HCT116 (cell line): ENCODE measurements around the gene DMD. TPM values are rescaled to one million over a fixed set of nuclear protein-coding genes. Genes with fewer than 3 reads are reported as not detected.

Experiments
- ATAC-seq: fragments of 200-7000 bp; cut with Tn5 transposase; 2 replicates; pipeline ENCODE4 v1.9.1; 2020; ENCODE audit warnings: mild to moderate bottlenecking, moderate library complexity
- BruUV-seq: library from RNA; stranded (reverse); fragments of 400-500 nt; replicated peaks from 2 replicates; lab custom pipeline; 2021; lab: Mats Ljungman, UMichigan
- CTCF ChIA-PET: fragments of 300-600 bp; sonication (Branson Sonifier 250); formaldehyde crosslinking; loops from one replicate; lab custom pipeline; 2021; ENCODE audit warnings: antibody characterized with exemption; lab: Charles Lee
- POLR2A ChIA-PET: fragments of 300-600, 350-600 bp; sonication (Branson Sonifier 250); formaldehyde crosslinking; loops from one replicate; lab custom pipeline; 2021; ENCODE audit warnings: antibody characterized with exemption; lab: Charles Lee
- RAD21 ChIA-PET, 2 experiments: fragments of 300-600 bp; sonication (Branson Sonifier 250); formaldehyde crosslinking; loops; one replicate each; lab custom pipeline; 2023; ENCODE audit warnings: low total read pairs in 2 of 2; ENCODE audit not compliant: uncharacterized antibody in 2 of 2, unreplicated experiment in 2 of 2, low non-redundant PET in 1 of 2; lab: Charles Lee
- DNase-seq: peaks from one replicate; pipeline ENCODE4 v3.0.0-alpha.2; 2010; ENCODE audit warnings: low read depth, low spot score
- H2AFZ ChIP-seq: fragments of 200-600 bp; shearing (Covaris generic), sonication (generic); 2 replicates; pipeline ENCODE4 v1.6.1; 2017; ENCODE audit warnings: low read depth, mixed run types, mixed read lengths, antibody characterized with exemption, low read length; ENCODE audit not compliant: poor library complexity, severe bottlenecking
- H3K27ac ChIP-seq: 2 replicates; pipeline ENCODE4 v1.5.1; 2012; ENCODE audit warnings: low read depth, low read length
- H3K27me3 ChIP-seq: fragments of 200-600 bp; sonication (generic); 2 replicates; pipeline ENCODE4 v1.6.1; 2016; ENCODE audit warnings: mixed run types, low read length, mixed read lengths; ENCODE audit not compliant: insufficient read depth
- H3K36me3 ChIP-seq, 2 experiments: fragments of 200-500 bp in 1 of 2; fragments of 200-600 bp in 1 of 2; sonication (Bioruptor generic) in 1 of 2; sonication (generic) in 1 of 2; 2 replicates each; pipeline versions ENCODE4 v1.5.1 to v1.6.1; 2014 to 2016; ENCODE audit warnings: low read length in 2 of 2, inconsistent platforms in 1 of 2, mixed read lengths in 1 of 2, mixed run types in 1 of 2; ENCODE audit not compliant: insufficient read depth in 2 of 2, control insufficient read depth in 1 of 2
- H3K4me1 ChIP-seq, 2 experiments: fragments of 200-600 bp in 1 of 2; sonication (generic) in 1 of 2; 2 replicates each; pipeline versions ENCODE4 v1.5.1 to v1.6.1; 2012 to 2017; ENCODE audit warnings: low read length in 2 of 2, inconsistent platforms in 1 of 2, mild to moderate bottlenecking in 1 of 2, mixed read lengths in 1 of 2, mixed run types in 1 of 2, moderate library complexity in 1 of 2; ENCODE audit not compliant: insufficient read depth in 2 of 2, control insufficient read depth in 1 of 2
- H3K4me2 ChIP-seq: fragments of 200-600 bp; sonication (generic); 2 replicates; pipeline ENCODE4 v1.6.1; 2017; ENCODE audit warnings: mixed run types, low read length, mixed read lengths
- H3K4me3 ChIP-seq, 2 experiments: fragments of 200-600 bp in 1 of 2; sonication (generic) in 1 of 2; replicated peaks in 1 of 2; 2 replicates each; pipeline ENCODE4 v1.5.1; 2011 to 2016; ENCODE audit warnings: low read length in 2 of 2, control low read depth in 1 of 2, low read depth in 1 of 2, mild to moderate bottlenecking in 1 of 2, mixed read lengths in 1 of 2, mixed run types in 1 of 2
- H3K79me2 ChIP-seq: fragments of 200-600 bp; sonication (generic); 2 replicates; pipeline ENCODE4 v1.6.1; 2017; ENCODE audit warnings: mild to moderate bottlenecking, mixed run types, low read length, moderate library complexity, mixed read lengths; ENCODE audit not compliant: insufficient read depth
- H3K9ac ChIP-seq: fragments of 200-600 bp; sonication (generic); 2 replicates; pipeline ENCODE4 v1.6.1; 2016; ENCODE audit warnings: low read length, mixed read lengths
- H3K9me2 ChIP-seq: fragments of 200-600 bp; sonication (generic), shearing (Covaris generic); 2 replicates; pipeline ENCODE4 v1.6.1; 2017; ENCODE audit warnings: mixed run types, mild to moderate bottlenecking, moderate library complexity; ENCODE audit not compliant: insufficient read depth
- H3K9me3 ChIP-seq, 2 experiments: fragments of 200-500 bp in 1 of 2; fragments of 200-600 bp in 1 of 2; sonication (Bioruptor generic) in 1 of 2; sonication (generic) in 1 of 2; 2 replicates each; pipeline ENCODE4 v1.6.1; 2014 to 2017; ENCODE audit warnings: low read length in 2 of 2, mixed read lengths in 2 of 2, inconsistent platforms in 1 of 2, low read depth in 1 of 2, mild to moderate bottlenecking in 1 of 2, mixed run types in 1 of 2, moderate library complexity in 1 of 2; ENCODE audit not compliant: control insufficient read depth in 1 of 2, insufficient read depth in 1 of 2
- H4K20me1 ChIP-seq: fragments of 200-600 bp; sonication (generic), shearing (Covaris generic); 2 replicates; pipeline ENCODE4 v1.6.1; 2017; ENCODE audit warnings: mixed run types, mild to moderate bottlenecking, moderate library complexity; ENCODE audit not compliant: insufficient read depth
- CBX3 ChIP-seq: IDR thresholded peaks from 2 replicates; pipeline ENCODE4 v1.6.1; 2012; ENCODE audit warnings: low read depth
- CTCF ChIP-seq, 3 experiments: fragments of 200-600 bp in 1 of 3; sonication (generic) in 1 of 3; IDR thresholded peaks in 2 of 3; conservative IDR thresholded peaks in 1 of 3; 2 replicates each; pipeline ENCODE4 v1.5.1; 2012 to 2017; ENCODE audit warnings: low read depth in 2 of 3, low read length in 2 of 3, antibody characterized with exemption in 1 of 3, borderline replicate concordance in 1 of 3, control low read depth in 1 of 3, mild to moderate bottlenecking in 1 of 3, mixed read lengths in 1 of 3, mixed run types in 1 of 3, moderate library complexity in 1 of 3; ENCODE audit not compliant: insufficient read depth in 1 of 3
- ELF1 ChIP-seq: IDR thresholded peaks from 2 replicates; pipeline ENCODE4 v1.6.1; 2012; ENCODE audit warnings: low read depth, borderline replicate concordance
- EZH2 ChIP-seq: fragments of 200-600 bp; sonication (generic); IDR thresholded peaks from 2 replicates; pipeline ENCODE4 v1.6.1; 2017; ENCODE audit warnings: antibody characterized with exemption, mixed run types
- FOSL1 ChIP-seq: IDR thresholded peaks from 2 replicates; pipeline ENCODE4 v1.6.1; 2012; ENCODE audit warnings: low read depth
- JUND ChIP-seq: IDR thresholded peaks from 2 replicates; pipeline ENCODE4 v1.6.1; 2012
- MAX ChIP-seq: IDR thresholded peaks from 2 replicates; pipeline ENCODE4 v1.6.1; 2012
- POLR2AphosphoS5 ChIP-seq: IDR thresholded peaks from 2 replicates; pipeline ENCODE4 v1.6.1; 2011; ENCODE audit warnings: mild to moderate bottlenecking, low read depth, low read length, moderate library complexity
- RAD21 ChIP-seq: IDR thresholded peaks from 2 replicates; pipeline ENCODE4 v1.6.1; 2012; ENCODE audit warnings: low read depth, mild to moderate bottlenecking
- SP1 ChIP-seq: IDR thresholded peaks from 2 replicates; pipeline ENCODE4 v1.6.1; 2012; ENCODE audit warnings: low read depth
- SRF ChIP-seq: IDR thresholded peaks from 2 replicates; pipeline ENCODE4 v1.6.1; 2012; ENCODE audit warnings: low read depth
- TCF7L2 ChIP-seq: IDR thresholded peaks from 2 replicates; pipeline ENCODE4 v1.7.0; 2011; ENCODE audit warnings: borderline replicate concordance, inconsistent platforms; ENCODE audit not compliant: insufficient read depth, insufficient read length; ENCODE audit errors: extremely low read depth
- YY1 ChIP-seq: IDR thresholded peaks from 2 replicates; pipeline ENCODE4 v1.6.1; 2011; ENCODE audit warnings: low read length, low read depth, moderate library complexity, mild to moderate bottlenecking; ENCODE audit not compliant: insufficient replicate concordance; ENCODE audit errors: extremely low read depth
- ZFX ChIP-seq: fragments of 450-650 bp; IDR thresholded peaks from 2 replicates; pipeline ENCODE4 v1.6.1; 2017
- ZNF274 ChIP-seq: fragments of 200-500 bp; sonication (Bioruptor generic); IDR thresholded peaks from 2 replicates; pipeline ENCODE4 v1.6.1; 2014; ENCODE audit warnings: mild to moderate bottlenecking, low read depth, low read length, inconsistent platforms
- intact Hi-C: fragments of 100-400 bp; cut with micrococcal nuclease; formaldehyde crosslinking; loops from 2 replicates; pipeline ENCODE4 v1.10.0; 2022
- total RNA-seq: library from RNA; stranded (reverse); gene quantifications from one replicate; pipeline ENCODE4 v1.2.1, GENCODE V29; 2021; ENCODE audit not compliant: unreplicated experiment

The DMD gene
- total RNA-seq, 1 experiment from 2014 or later: 0.05 TPM

- Histone ChIP-seq H3K4me1 (no peaks in the 10 kb centered on the region), H3K9me3 (no peaks in the 10 kb centered on the region), H2AFZ (no peak overlapping the region), H3K4me2 (no peak overlapping the region), H3K27ac (no peak overlapping the region)
- ChIA-PET POLR2A (no interaction called here), RAD21 (no interaction called here)
- intact Hi-C loops: no loop called here
- no TSS peak for BruUV-seq
- TF ChIP-seq FOSL1 (no peak), ELF1 (no peak), CTCF (IDR thresholded peaks at IDR 0.05 in 2 of 3, conservative IDR thresholded peaks at IDR 0.05 in 1 of 3; ENCODE audit: borderline replicate concordance in 1 of 3, insufficient read depth in 1 of 3, low read depth in 2 of 3, low read length in 2 of 3) (no peak), MAX (no peak)
- TF ChIP-seq, all 23 proteins: peak for 0
- ATAC-seq (no peak), DNase-seq (no peak)
- no peaks in the 10 kb centered on the region for H3K9me2 ChIP-seq
- H3K4me3 ChIP-seq: no peak overlapping the region
- H3K79me2 ChIP-seq: no peaks in the 10 kb centered on the region
- no peaks in the 10 kb centered on the region for H3K27me3 ChIP-seq
- H3K9ac ChIP-seq: no peak overlapping the region
- CTCF ChIA-PET: no interaction called here
- no peaks in the 10 kb centered on the region for H4K20me1 ChIP-seq
- no peaks in the 10 kb centered on the region for H3K36me3 ChIP-seq
These were observed 129.0 kb downstream of the DMD start for GRCh38 chrX:33082371-33082770.

- Histone ChIP-seq H3K4me2 (no peak overlapping the region), H3K9me3 (no peaks in the 10 kb centered on the region), H3K4me3 (no peak overlapping the region), H3K4me1 (no peaks in the 10 kb centered on the region), H3K9me2 (no peaks in the 10 kb centered on the region), H3K79me2 (no peaks in the 10 kb centered on the region), H2AFZ (no peak overlapping the region), H3K27me3 (no peaks in the 10 kb centered on the region), H3K9ac (no peak overlapping the region), H4K20me1 (no peaks in the 10 kb centered on the region), H3K36me3 (no peaks in the 10 kb centered on the region), H3K27ac (no peak overlapping the region)
- ATAC-seq (no peak), DNase-seq (no peak)
- RAD21 ChIA-PET: no interaction called here
- intact Hi-C loops: no loop called here
- CTCF ChIA-PET: no interaction called here
- BruUV-seq: no TSS peak
- POLR2A ChIA-PET: no interaction called here
- TF ChIP-seq ELF1 (no peak), CBX3 (no peak), ZNF274 (no peak), SRF (no peak), ZFX (no peak), FOSL1 (no peak), YY1 (no peak), RAD21 (no peak), POLR2AphosphoS5 (no peak), JUND (no peak), TCF7L2 (no peak), CTCF (IDR thresholded peaks at IDR 0.05 in 2 of 3, conservative IDR thresholded peaks at IDR 0.05 in 1 of 3; ENCODE audit: borderline replicate concordance in 1 of 3, insufficient read depth in 1 of 3, low read depth in 2 of 3, low read length in 2 of 3) (no peak), EZH2 (no peak), SP1 (no peak), MAX (no peak)
These were observed 133.1 kb downstream of the DMD start for GRCh38 chrX:33078273-33078672.
